NCI-H128 (cell line): ENCODE measurements around the gene ATAD3B.
"Not testable (repeated sequence)": the region's sequence is repeated elsewhere in the genome, so short reads cannot be mapped to it uniquely, and the experiment has no call there.

Experiments used
- DNase-seq: peaks from one replicate; lab custom pipeline; 2025; ENCODE audit not compliant: unreplicated experiment; lab: John Stamatoyannopoulos, UW

Gene ATAD3B

GRCh38 chr1:1471389-1472052, at the start of gene ATAD3B:
ATAD3B (plus strand) TSS chr1:1471765; CDS start chr1:1471885, 120 bp downstream.
- peak; percentile 85 for DNase-seq

GRCh38 chr1:1421907-1422464, 49.6 kb upstream of the ATAD3B start:
- DNase-seq, result no peak

- DNase-seq, result no peak
Observed at GRCh38 chr1:1422465-1423244, 48.9 kb upstream of the ATAD3B start.

GRCh38 chr1:1423245-1423597, 48.3 kb upstream of the ATAD3B start:
- DNase-seq, result no peak

GRCh38 chr1:1424707-1425106, 46.9 kb upstream of the ATAD3B start:
- no peak for DNase-seq

- no peak for DNase-seq
Observed at GRCh38 chr1:1425426-1425752, 46.2 kb upstream of the ATAD3B start.

- DNase-seq, result no peak
Observed at GRCh38 chr1:1425753-1426495, 45.6 kb upstream of the ATAD3B start.

GRCh38 chr1:1426496-1427105, 45.0 kb upstream of the ATAD3B start:
- DNase-seq, result no peak

- DNase-seq, result no peak
Observed at GRCh38 chr1:1427106-1427819, 44.3 kb upstream of the ATAD3B start.

- no peak for DNase-seq
Observed at GRCh38 chr1:1427820-1428148, 43.8 kb upstream of the ATAD3B start.

GRCh38 chr1:1428174-1428573, 43.4 kb upstream of the ATAD3B start:
- no peak for DNase-seq

GRCh38 chr1:1428967-1429366, 42.6 kb upstream of the ATAD3B start:
- DNase-seq, result not testable (repeated sequence)

- DNase-seq, result no peak
Observed at GRCh38 chr1:1429671-1430073, 41.9 kb upstream of the ATAD3B start.

- DNase-seq, result no peak
Observed at GRCh38 chr1:1430114-1430982, 41.2 kb upstream of the ATAD3B start.

GRCh38 chr1:1430992-1431844, 40.3 kb upstream of the ATAD3B start:
- no peak for DNase-seq

GRCh38 chr1:1431845-1432273, 39.7 kb upstream of the ATAD3B start:
- DNase-seq, result no peak

GRCh38 chr1:1432274-1432950, 39.2 kb upstream of the ATAD3B start:
- no peak for DNase-seq
